ENCODE measurements around the gene COPS9.

Gene COPS9

DNA sequence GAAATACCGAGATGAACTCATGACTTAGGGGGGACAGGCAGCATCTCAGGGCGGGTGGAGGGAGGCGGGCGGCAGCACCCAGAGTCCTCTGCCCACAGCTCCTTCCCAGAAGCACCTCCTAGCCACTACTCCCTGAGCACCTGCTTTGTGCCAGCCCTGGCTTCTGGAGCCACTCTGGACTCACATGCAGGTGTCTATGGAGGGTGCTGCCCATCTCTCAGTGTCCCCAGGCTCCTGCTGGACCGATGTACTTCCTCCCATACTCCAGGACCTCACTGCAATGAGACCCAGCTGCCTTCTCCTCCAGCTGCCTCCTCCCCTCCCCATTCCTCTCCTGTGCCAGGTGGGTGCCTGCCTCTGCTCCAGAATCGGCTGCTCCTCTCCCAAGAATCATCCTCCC is 26.4 kb upstream of the COPS9 start:
- TF ChIP-seq, protein P1, sequence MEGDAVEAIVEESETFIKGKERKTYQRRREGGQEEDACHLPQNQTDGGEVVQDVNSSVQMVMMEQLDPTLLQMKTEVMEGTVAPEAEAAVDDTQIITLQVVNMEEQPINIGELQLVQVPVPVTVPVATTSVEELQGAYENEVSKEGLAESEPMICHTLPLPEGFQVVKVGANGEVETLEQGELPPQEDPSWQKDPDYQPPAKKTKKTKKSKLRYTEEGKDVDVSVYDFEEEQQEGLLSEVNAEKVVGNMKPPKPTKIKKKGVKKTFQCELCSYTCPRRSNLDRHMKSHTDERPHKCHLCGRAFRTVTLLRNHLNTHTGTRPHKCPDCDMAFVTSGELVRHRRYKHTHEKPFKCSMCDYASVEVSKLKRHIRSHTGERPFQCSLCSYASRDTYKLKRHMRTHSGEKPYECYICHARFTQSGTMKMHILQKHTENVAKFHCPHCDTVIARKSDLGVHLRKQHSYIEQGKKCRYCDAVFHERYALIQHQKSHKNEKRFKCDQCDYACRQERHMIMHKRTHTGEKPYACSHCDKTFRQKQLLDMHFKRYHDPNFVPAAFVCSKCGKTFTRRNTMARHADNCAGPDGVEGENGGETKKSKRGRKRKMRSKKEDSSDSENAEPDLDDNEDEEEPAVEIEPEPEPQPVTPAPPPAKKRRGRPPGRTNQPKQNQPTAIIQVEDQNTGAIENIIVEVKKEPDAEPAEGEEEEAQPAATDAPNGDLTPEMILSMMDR (IDR thresholded peaks at IDR 0.05; ENCODE audit: insufficient read depth, low read depth, low read length, missing control alignments): no peak
- no peak for DNase-seq (ENCODE audit: low read depth)
- H3K4me3 ChIP-seq (ENCODE audit: low read depth, low read length): no peak overlapping the region

DNA sequence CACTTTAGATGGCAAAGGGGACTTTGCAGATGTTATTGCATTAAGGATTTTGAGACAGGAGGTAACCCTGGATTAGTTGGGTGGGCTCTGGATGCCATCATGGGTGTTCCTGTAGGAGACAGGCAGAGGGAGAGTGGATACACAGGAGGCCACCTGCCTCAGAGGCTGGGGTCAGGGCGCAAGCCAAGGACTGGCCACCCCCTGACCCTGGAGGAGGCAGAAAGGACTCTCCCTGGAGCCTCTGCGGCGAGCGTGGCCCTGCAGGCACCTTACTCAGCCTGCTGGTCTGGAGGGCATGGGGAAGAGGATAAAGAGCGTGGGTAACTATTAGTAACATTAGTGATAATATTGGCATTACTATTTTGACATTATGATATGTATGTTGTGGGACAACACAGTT is 25.9 kb upstream of the COPS9 start:
- DNase-seq (ENCODE audit: low read depth): no peak
- no peak overlapping the region for H3K4me3 ChIP-seq (ENCODE audit: low read depth, low read length)
- TF ChIP-seq, protein P1 (IDR thresholded peaks at IDR 0.05; ENCODE audit: insufficient read depth, low read depth, low read length, missing control alignments): no peak

DNA sequence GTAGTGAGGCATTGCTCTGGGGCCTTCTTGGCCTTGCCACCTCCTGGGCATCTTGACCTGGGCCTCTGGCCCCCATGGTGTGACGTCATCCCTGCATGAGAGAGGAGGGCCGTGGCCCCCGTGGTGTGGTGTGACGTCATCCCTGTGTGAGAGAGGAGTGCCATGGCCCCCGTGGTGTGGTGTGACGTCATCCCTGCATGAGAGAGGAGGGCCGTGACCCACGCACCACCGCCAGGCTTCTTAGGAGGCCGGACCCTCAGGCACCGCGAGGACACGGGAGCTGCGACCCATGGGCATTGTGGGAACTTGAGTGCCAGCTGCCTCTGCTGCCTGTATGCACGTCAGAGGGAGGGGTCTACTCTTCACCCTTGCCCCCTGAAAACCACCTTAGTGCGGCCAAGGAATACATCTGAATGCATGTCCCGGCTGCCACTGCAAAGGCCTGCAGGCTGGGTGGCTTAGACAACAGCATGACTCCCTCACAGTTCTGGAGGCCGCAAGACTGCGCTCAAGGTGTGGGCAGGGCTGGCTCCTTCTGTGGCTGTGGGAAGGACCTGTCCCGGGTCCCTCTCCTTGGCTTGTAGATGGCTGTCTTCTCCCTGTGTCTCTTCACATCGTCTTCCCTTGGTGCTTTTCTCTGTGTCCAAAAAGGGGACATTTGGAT is 25.1 kb upstream of the COPS9 start:
- TF ChIP-seq, protein P1 (IDR thresholded peaks at IDR 0.05; ENCODE audit: insufficient read depth, low read depth, low read length, missing control alignments): no peak
- DNase-seq (ENCODE audit: low read depth): no peak
- no peak overlapping the region for H3K4me3 ChIP-seq (ENCODE audit: low read depth, low read length)

DNA sequence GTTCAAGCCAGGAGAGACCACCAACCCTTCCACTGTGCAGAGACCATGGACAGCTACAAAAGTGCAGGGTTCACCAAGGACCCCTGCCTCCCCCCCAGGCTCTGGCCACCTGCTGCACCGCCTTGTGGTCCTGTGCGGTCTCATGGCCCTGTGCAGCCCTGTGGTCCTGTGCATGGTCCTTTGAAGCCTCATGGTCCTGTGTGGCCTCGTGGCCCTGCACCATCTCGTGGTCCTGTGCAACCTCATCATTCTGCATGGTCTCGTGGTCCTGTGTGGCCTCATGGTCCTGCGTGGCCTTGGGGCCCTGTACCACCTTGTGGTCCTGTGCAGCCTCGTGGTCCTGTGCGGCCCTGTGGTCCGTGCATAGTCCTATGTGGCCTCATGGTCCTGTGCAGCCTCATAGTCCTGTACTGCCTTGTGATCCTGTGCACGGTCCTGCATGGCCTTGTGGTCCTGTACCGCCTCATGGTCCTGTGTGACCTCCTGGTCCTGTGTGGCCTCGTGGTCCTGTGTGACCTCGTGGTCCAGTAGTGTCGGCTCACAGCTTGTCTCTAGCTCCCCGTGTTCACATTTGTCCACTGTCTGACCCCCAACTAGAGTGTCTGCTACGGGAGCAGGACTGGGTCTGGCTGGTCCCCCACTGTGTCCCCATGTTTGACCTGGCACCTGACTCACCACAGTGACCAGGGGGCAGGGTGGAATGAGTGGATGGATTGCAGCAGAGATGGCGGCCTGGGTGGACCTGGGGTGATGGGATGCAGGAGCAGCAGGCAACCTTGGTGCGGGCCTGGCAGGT is 24.4 kb upstream of the COPS9 start:
- TF ChIP-seq, protein P1 (IDR thresholded peaks at IDR 0.05; ENCODE audit: insufficient read depth, low read depth, low read length, missing control alignments): no peak
- DNase-seq (ENCODE audit: low read depth): no peak
- no peak overlapping the region for H3K4me3 ChIP-seq (ENCODE audit: low read depth, low read length)

DNA sequence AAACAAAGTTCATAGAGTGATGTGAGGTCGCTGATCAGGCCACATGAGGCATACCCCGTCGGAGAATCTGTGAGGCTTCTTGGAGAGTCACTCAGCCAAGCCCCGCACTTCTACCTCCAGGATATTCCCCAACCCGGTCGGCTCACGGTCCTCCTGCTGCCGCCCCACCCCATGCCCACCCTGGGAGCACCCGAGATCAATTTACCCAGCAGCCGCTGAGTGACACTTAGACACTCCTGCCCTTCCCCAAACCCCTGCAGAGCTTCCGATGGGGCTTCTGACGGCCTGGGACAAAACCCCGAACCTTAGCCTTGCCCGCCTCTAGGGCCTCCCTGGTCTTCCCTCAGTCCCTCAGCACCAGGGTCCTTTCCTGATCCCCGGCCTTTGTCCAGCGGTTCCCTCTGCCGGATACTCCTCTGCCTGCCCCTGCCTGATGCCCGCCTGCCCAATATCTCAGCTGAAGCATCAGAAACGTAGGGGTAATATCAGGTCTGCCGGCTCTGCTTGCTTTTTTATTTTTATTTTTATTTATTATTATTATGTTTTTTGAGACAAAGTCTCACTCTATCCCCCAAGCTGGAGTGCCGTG is 23.2 kb upstream of the COPS9 start:
- no peak for DNase-seq (ENCODE audit: low read depth)
- H3K4me3 ChIP-seq (ENCODE audit: low read depth, low read length): no peak overlapping the region
- TF ChIP-seq, protein P1 (IDR thresholded peaks at IDR 0.05; ENCODE audit: insufficient read depth, low read depth, low read length, missing control alignments): no peak

DNA sequence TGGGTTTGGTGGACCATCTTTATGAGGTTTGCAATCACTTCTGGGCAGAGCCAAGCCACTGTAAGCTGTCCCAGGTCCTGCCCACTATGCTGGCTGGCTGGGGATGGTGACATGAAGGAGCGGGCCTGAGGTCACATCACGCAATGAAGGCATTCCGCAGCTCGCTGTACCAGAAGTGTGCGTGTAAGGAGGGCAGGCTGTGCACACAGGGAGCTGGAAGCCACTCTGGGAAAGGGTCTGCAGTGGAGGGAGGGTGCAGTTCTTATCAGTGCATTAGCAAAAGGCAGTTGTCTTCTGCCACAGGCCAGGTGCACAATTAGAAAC is 21.0 kb upstream of the COPS9 start:
- no peak for DNase-seq (ENCODE audit: low read depth)
- TF ChIP-seq, protein P1 (IDR thresholded peaks at IDR 0.05; ENCODE audit: insufficient read depth, low read depth, low read length, missing control alignments): no peak

More for the DNA sequence above, 21.0 kb upstream of the COPS9 start:
- H3K4me3 ChIP-seq (ENCODE audit: low read depth, low read length): no peak overlapping the region
